Measurements from ENCODE around the gene ZSWIM3. TPM values are rescaled to one million over a fixed set of nuclear protein-coding genes. Genes with fewer than 3 reads are reported as not detected.
A peak's percentile ranks its signal among the peaks of the same experiment; 100 is the strongest.

Gene ZSWIM3
- total and polyA plus RNA-seq, 2 of the 13 experiments (the other 11 are each of a cell fraction or from before 2014, with no cell fraction given): 5.2 to 5.8 TPM

GRCh38 chr20:45880988-45881788 is 23.8 kb downstream of the ZSWIM3 start, which contains the start of gene ZSWIM1 (continued):
- peak; percentile 64; the same call in 1 of the 2 replicates for TF ChIP-seq ZNF280D (CRISPR knock-in tag; IDR thresholded peaks at IDR 0.05)
- TF ChIP-seq ZNF326 (CRISPR knock-in tag; IDR thresholded peaks at IDR 0.05; ENCODE audit: borderline replicate concordance): no peak
- no peak for TF ChIP-seq ZNF382 (CRISPR knock-in tag; IDR thresholded peaks at IDR 0.05; ENCODE audit: borderline replicate concordance)
- TF ChIP-seq SOX13 (IDR thresholded peaks at IDR 0.05): no peak
- 0 out of 4 replicates have a peak, but pooled peaks of 1 of the 2 experiments have one; percentile 21 for TF ChIP-seq SOX13 (CRISPR knock-in tag; conservative IDR thresholded peaks at IDR 0.05 in 1 of 2, IDR thresholded peaks at IDR 0.05 in 1 of 2)
- 0 out of 2 replicates have a peak, but pooled peaks have one; percentile 28 for TF ChIP-seq HNRNPL (IDR thresholded peaks at IDR 0.05; ENCODE audit: low read depth, low read length)
- no peak; the same call in none of the 2 replicates for TF ChIP-seq ERF (CRISPR knock-in tag; IDR thresholded peaks at IDR 0.05)
- peak; percentile 87 for TF ChIP-seq TBX2 (CRISPR knock-in tag; IDR thresholded peaks at IDR 0.05; ENCODE audit: borderline replicate concordance)
- TF ChIP-seq SSRP1 (CRISPR knock-in tag; IDR thresholded peaks at IDR 0.05): peak; percentile 97
- TF ChIP-seq ZNF160 (CRISPR knock-in tag; IDR thresholded peaks at IDR 0.05): peak; percentile 71; the same call in 1 of the 2 replicates
- peak; percentile 92 for TF ChIP-seq ZNF44 (CRISPR knock-in tag; IDR thresholded peaks at IDR 0.05)
- TF ChIP-seq PBX3 (CRISPR knock-in tag; IDR thresholded peaks at IDR 0.05; ENCODE audit: borderline replicate concordance): peak; percentile 91; the same call in 1 of the 2 replicates
- TF ChIP-seq ELF3 (CRISPR knock-in tag; IDR thresholded peaks at IDR 0.05): no peak; the same call in 1 of the 2 replicates
- TF ChIP-seq ETV5 (CRISPR knock-in tag; IDR thresholded peaks at IDR 0.05; ENCODE audit: borderline replicate concordance): peak; percentile 57
- TF ChIP-seq MAX (IDR thresholded peaks at IDR 0.05): peak; percentile 59; the same call in 1 of the 2 replicates
- no peak for TF ChIP-seq ZKSCAN1 (IDR thresholded peaks at IDR 0.05; ENCODE audit: low read length)
- peak; percentile 51; the same call in 1 of the 2 replicates for TF ChIP-seq ZKSCAN5 (CRISPR knock-in tag; IDR thresholded peaks at IDR 0.05)
- peak; percentile 81 for TF ChIP-seq ZFP90 (CRISPR knock-in tag; IDR thresholded peaks at IDR 0.05; ENCODE audit: borderline replicate concordance)
- no peak for TF ChIP-seq SRSF1 (optimal IDR thresholded peaks at IDR 0.05; ENCODE audit: low read depth, low read length)
- peak; percentile 61 for TF ChIP-seq IKZF4 (CRISPR knock-in tag; IDR thresholded peaks at IDR 0.05; ENCODE audit: borderline replicate concordance, low read depth, not compliant biosample characterization)
- no peak for TF ChIP-seq ZNF841 (CRISPR knock-in tag; IDR thresholded peaks at IDR 0.05; ENCODE audit: borderline replicate concordance)
- TF ChIP-seq CREM (IDR thresholded peaks at IDR 0.05): peak; percentile 85
- TF ChIP-seq CREM (CRISPR knock-in tag; IDR thresholded peaks at IDR 0.05): no peak
- TF ChIP-seq MEIS2 (CRISPR knock-in tag; IDR thresholded peaks at IDR 0.05): peak; percentile 66; the same call in 1 of the 2 replicates
- peak; percentile 10; the same call in 1 of the 2 replicates for TF ChIP-seq ZNF605 (CRISPR knock-in tag; IDR thresholded peaks at IDR 0.05)
- TF ChIP-seq ARID2 (CRISPR knock-in tag; IDR thresholded peaks at IDR 0.05; ENCODE audit: borderline replicate concordance): 0 out of 2 replicates have a peak, but pooled peaks have one; percentile 44

Measured in HepG2 (cell line).